Neural progenitor cell (in vitro differentiated cells): ENCODE measurements around the gene BCAS1. TPM values are rescaled to one million over a fixed set of nuclear protein-coding genes. Genes with fewer than 3 reads are reported as not detected.

Experiments
- microRNA-seq: library from miRNA; unstranded; fragments of <30 nt; microRNA quantifications from one replicate; pipeline ENCODE4, GENCODE V29; 2016
- small RNA-seq: library from RNA; depleted of rRNA; stranded (forward); fragments of <200 nt; gene quantifications from one replicate; pipeline ENCODE3, GENCODE V24; 2015
- total RNA-seq: library from RNA; depleted of rRNA; stranded (reverse); fragments of >200 nt; gene quantifications from 2 replicates; pipeline ENCODE4 v1.2.3, GENCODE V29; 2015; ENCODE audit warnings: low replicate concordance

The BCAS1 gene
- total RNA-seq, 1 donor from 2014 or later = not detected

Small RNA genes lying within 50 kb of the gene (microRNA-seq; reads per million reads assigned to microRNA genes)
- gene MIR4756 = not detected

Small RNA genes lying within 50 kb of the gene (small RNA-seq; reads per million reads assigned to genes)
- gene MIR4756 = not detected

Other genes with a start within 250 kb of the BCAS1 start
- not detected in 2 replicates for gene CYP24A1, start 103.4 kb upstream of the BCAS1 start, total RNA-seq
- 198 and 597 TPM in 2 replicates for gene PFDN4, start 137.5 kb upstream of the BCAS1 start, total RNA-seq